Measurements from ENCODE around the gene CNTN3. TPM values are rescaled to one million over a fixed set of nuclear protein-coding genes. Genes with fewer than 3 reads are reported as not detected.

Gene CNTN3
- total and polyA plus RNA-seq, 10 donors, result 0.30 to 6.7 (median 3.4) TPM

- no peak for DNase-seq
- peaks cover 0 to 4% (median 0%) of the 10 kb centered on the region in 8 donors for H3K9me3 ChIP-seq
- TF ChIP-seq POLR2AphosphoS5 (IDR thresholded peaks at IDR 0.05) (no peak), CTCF (IDR thresholded peaks at IDR 0.05 in 8 of 11, conservative IDR thresholded peaks at IDR 0.05 in 3 of 11) (no peak), POLR2A (IDR thresholded peaks at IDR 0.05) (no peak)
- H3K27ac ChIP-seq, result no peak overlapping the region
- no peaks in the 10 kb centered on the region for H3K4me1 ChIP-seq
- no peak overlapping the region for H3K4me3 ChIP-seq
- H3K36me3 ChIP-seq, result no peaks in the 10 kb centered on the region
- 74 to 84% (median 77%) methylated on average over 3 of the region's 3 CpGs for WGBS, 5 donors
- intact Hi-C loops (cut with DNase I; ENCODE audit: low total_unique reads), result no loop called here
- H3K27me3 ChIP-seq (replicated peaks in 1 of 7), result no peaks in the 10 kb centered on the region
These were observed 17.1 kb upstream of the CNTN3 start for GRCh38 chr3:74631351-74632140.

GRCh38 chr3:74630602-74631001 lies 16.1 kb upstream of the CNTN3 start:
- H3K27me3 ChIP-seq (replicated peaks in 1 of 7), result no peaks in the 10 kb centered on the region
- intact Hi-C loops (cut with DNase I; ENCODE audit: low total_unique reads), result no loop called here
- no peaks in the 10 kb centered on the region for H3K36me3 ChIP-seq
- H3K4me3 ChIP-seq, result no peak overlapping the region
- no peak overlapping the region for H3K27ac ChIP-seq
- no peak for DNase-seq
- H3K4me1 ChIP-seq, result no peaks in the 10 kb centered on the region
- peaks cover 0 to 4% (median 0%) of the 10 kb centered on the region in 8 donors for H3K9me3 ChIP-seq
- 54 to 72% (median 61%) methylated on average over 4 of the region's 4 CpGs for WGBS, 5 donors
- no peak for TF ChIP-seq POLR2A (IDR thresholded peaks at IDR 0.05)
- TF ChIP-seq CTCF (IDR thresholded peaks at IDR 0.05 in 8 of 11, conservative IDR thresholded peaks at IDR 0.05 in 3 of 11), result no peak

- 57 to 79% (median 77%) methylated on average over 2 of the region's 2 CpGs for WGBS, 5 donors
- DNase-seq, result no peak
- no peak overlapping the region for H3K4me3 ChIP-seq
- H3K4me1 ChIP-seq, result no peaks in the 10 kb centered on the region
- intact Hi-C loops (cut with DNase I; ENCODE audit: low total_unique reads), result no loop called here
- TF ChIP-seq POLR2A (IDR thresholded peaks at IDR 0.05) (no peak), POLR2AphosphoS5 (IDR thresholded peaks at IDR 0.05) (no peak), CTCF (IDR thresholded peaks at IDR 0.05 in 8 of 11, conservative IDR thresholded peaks at IDR 0.05 in 3 of 11) (no peak)
- H3K27ac ChIP-seq, result no peak overlapping the region
- H3K27me3 ChIP-seq (replicated peaks in 1 of 7), result no peaks in the 10 kb centered on the region
- no peaks in the 10 kb centered on the region for H3K36me3 ChIP-seq
- peaks cover 0 to 4% (median 0%) of the 10 kb centered on the region in 8 donors for H3K9me3 ChIP-seq
These were observed 11.6 kb upstream of the CNTN3 start for GRCh38 chr3:74626011-74626410.

- 58 to 73% (median 67%) methylated on average over 3 of the region's 3 CpGs for WGBS, 5 donors
- DNase-seq, result no peak
These were observed 9.8 kb upstream of the CNTN3 start for GRCh38 chr3:74624301-74624700.

More at GRCh38 chr3:74624301-74624700, 9.8 kb upstream of the CNTN3 start:
- TF ChIP-seq POLR2AphosphoS5 (IDR thresholded peaks at IDR 0.05) (no peak), CTCF (IDR thresholded peaks at IDR 0.05 in 8 of 11, conservative IDR thresholded peaks at IDR 0.05 in 3 of 11) (no peak), POLR2A (IDR thresholded peaks at IDR 0.05) (no peak)
- H3K27ac ChIP-seq, result no peak overlapping the region
- intact Hi-C loops (cut with DNase I; ENCODE audit: low total_unique reads), result no loop called here
- H3K4me3 ChIP-seq, result no peak overlapping the region
- no peaks in the 10 kb centered on the region for H3K27me3 ChIP-seq (replicated peaks in 1 of 7)
- peaks cover 0 to 4% (median 0%) of the 10 kb centered on the region in 8 donors for H3K9me3 ChIP-seq
- H3K4me1 ChIP-seq, result no peaks in the 10 kb centered on the region
- no peaks in the 10 kb centered on the region for H3K36me3 ChIP-seq

Measured in spleen (tissue), 11 donors.